ENCODE data around the gene TCF15. TPM values are rescaled to one million over a fixed set of nuclear protein-coding genes. Genes with fewer than 3 reads are reported as not detected.
"Not testable (repeated sequence)": the region's sequence is repeated elsewhere in the genome, so short reads cannot be mapped to it uniquely, and the experiment has no call there.

Gene TCF15
- total and polyA plus RNA-seq, 11 donors, result 5.8 to 18.0 (median 10.0) TPM

DNA sequence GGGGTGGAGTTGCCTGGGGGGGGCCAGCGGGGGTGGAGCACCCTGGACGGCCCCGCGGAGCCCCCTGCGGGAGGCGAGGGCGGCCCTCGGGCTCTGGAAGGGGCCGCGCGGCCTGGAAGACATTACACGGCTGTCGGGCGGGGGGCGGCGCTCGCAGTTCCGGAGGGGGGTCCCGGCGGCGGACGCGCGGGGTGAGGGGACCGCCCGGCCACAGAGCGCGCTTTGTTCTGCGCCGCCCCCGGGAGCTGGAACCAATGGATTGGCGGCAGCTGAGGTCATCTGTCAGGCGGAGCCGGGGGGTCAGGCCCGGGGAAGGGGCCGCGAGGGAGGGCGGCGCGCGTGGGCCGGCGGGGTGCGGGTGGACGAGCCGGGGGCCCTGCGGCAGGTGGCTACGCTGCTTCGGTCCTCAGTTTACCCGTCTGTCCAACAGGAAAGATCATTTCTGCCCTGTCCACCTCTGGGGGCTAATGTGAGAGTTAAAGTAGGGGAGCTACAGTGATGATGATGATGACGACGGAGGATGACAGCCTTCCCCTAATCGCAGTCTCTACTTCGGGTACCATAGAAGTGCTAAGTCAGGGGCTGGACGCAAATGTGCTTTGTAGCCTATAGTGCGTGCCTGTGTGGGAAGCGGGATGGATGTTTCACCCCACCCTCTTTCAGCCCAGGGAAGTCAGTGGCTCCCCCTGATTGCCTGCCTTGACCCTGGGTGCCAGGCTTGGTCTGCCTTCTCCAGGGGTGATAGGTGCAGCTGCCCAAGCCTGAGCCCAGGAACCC is 32.5 kb upstream of the TCF15 start:
- H3K36me3 ChIP-seq, result peaks cover 3 to 10% (median 9%) of the 10 kb centered on the region in 9 donors
- H3K27me3 ChIP-seq, result peaks cover 0 to 4% (median 0%) of the 10 kb centered on the region in 9 donors
- H3K9me3 ChIP-seq, result peaks cover 0 to 3% (median 0%) of the 10 kb centered on the region in 12 donors
- peak overlapping the region; percentile 45 to 72 (median 60) for H3K4me3 ChIP-seq
- DNase-seq (peak; percentile 53 to 77 (median 68)), ATAC-seq (peak in 3 of 4 donors; percentile 25 to 63 (median 45))
- peak overlapping the region; percentile 15 to 85 (median 72) for H3K27ac ChIP-seq
- no peak for TF ChIP-seq POLR2A (IDR thresholded peaks at IDR 0.05)
- TF ChIP-seq, protein P1, sequence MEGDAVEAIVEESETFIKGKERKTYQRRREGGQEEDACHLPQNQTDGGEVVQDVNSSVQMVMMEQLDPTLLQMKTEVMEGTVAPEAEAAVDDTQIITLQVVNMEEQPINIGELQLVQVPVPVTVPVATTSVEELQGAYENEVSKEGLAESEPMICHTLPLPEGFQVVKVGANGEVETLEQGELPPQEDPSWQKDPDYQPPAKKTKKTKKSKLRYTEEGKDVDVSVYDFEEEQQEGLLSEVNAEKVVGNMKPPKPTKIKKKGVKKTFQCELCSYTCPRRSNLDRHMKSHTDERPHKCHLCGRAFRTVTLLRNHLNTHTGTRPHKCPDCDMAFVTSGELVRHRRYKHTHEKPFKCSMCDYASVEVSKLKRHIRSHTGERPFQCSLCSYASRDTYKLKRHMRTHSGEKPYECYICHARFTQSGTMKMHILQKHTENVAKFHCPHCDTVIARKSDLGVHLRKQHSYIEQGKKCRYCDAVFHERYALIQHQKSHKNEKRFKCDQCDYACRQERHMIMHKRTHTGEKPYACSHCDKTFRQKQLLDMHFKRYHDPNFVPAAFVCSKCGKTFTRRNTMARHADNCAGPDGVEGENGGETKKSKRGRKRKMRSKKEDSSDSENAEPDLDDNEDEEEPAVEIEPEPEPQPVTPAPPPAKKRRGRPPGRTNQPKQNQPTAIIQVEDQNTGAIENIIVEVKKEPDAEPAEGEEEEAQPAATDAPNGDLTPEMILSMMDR (IDR thresholded peaks at IDR 0.05), result no peak
- peaks cover 0 to 33% (median 18%) of the 10 kb centered on the region in 12 donors for H3K4me1 ChIP-seq
- 5 to 28% (median 17%) methylated on average over 8 to 57 of the region's 57 CpGs for WGBS, 4 donors
- intact Hi-C loops (cut with DNase I), result loop anchor here in 4 of 10 donors (5.0 to 10.0 kb wide), 3 partner anchors 35 to 288 kb away; no protein-coding TSS in a partner anchor

DNA sequence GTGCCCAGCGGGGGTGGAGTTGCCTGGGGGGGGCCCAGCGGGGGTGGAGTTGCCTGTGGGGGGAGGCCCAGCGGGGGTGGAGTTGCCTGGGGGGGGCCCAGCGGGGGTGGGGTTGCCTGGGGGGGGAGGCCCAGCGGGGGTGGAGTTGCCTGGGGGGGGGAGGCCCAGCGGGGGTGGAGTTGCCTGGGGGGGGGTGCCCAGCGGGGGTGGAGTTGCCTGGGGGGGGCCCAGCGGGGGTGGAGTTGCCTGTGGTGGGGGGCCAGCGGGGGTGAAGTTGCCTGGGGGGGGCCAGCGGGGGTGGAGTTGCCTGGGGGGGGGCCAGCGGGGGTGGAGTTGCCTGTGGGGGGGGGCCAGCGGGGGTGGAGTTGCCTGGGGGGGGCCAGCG is 31.9 kb upstream of the TCF15 start:
- DNase-seq, H3K36me3 ChIP-seq, H3K9me3 ChIP-seq, H3K27me3 ChIP-seq, ATAC-seq: not testable (repeated sequence)
- intact Hi-C loops (cut with DNase I), result loop anchor here in 4 of 10 donors (5.0 to 10.0 kb wide), 3 partner anchors 35 to 287 kb away; no protein-coding TSS in a partner anchor
- peaks cover 0 to 29% (median 18%) of the 10 kb centered on the region in 12 donors for H3K4me1 ChIP-seq
- 25 to 40% methylated on average over 4 to 5 of the region's 13 CpGs; no CpG with 5 or more reads in 2 of the 4 donors for WGBS, 4 donors
- H3K4me3 ChIP-seq, result peak overlapping the region; percentile 45 to 72 (median 60)
- H3K27ac ChIP-seq, result peak overlapping the region in 8 of 12 donors; percentile 67 to 85 (median 76)

DNA sequence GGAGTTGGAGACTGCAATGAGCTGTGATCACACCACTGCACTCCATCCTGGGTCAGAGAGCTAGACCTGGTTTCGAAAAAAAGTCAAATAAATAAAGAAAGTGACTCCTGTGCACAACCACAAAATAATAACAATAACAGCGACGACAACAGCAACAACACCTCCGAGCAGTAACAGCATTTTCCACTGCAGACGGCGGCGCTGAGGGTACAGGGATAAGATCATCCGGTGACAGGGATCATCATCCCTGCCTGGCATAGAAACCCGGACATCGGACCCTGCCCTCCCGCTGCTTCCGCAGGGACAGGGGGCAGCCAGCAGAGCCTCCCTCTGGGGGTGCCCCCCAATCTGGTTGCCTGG is 31.4 kb upstream of the TCF15 start:
- ATAC-seq, result no peak
- H3K9me3 ChIP-seq, result no peaks in the 10 kb centered on the region
- H3K27ac ChIP-seq, result peak overlapping the region in 3 of 12 donors; percentile 5 to 34 (median 30)
- TF ChIP-seq, protein P1 (IDR thresholded peaks at IDR 0.05), result no peak
- TF ChIP-seq POLR2A (IDR thresholded peaks at IDR 0.05), result no peak
- intact Hi-C loops (cut with DNase I), result loop anchor here in 7 of 10 donors (2.0 to 10.0 kb wide), 4 partner anchors 31 to 287 kb away; partner anchors contain the start of gene TCF15 (in 3 of the 7)
- peaks cover 0 to 24% (median 14%) of the 10 kb centered on the region in 12 donors for H3K4me1 ChIP-seq
- H3K4me3 ChIP-seq, result no peak overlapping the region
- H3K36me3 ChIP-seq, result no peaks in the 10 kb centered on the region
- H3K27me3 ChIP-seq, result peaks cover 0 to 4% (median 0%) of the 10 kb centered on the region in 9 donors
- peak in 1 of 5 donors; percentile 41 for DNase-seq
- WGBS, 4 donors, result 20 to 30% (median 26%) methylated on average over 12 of the region's 12 CpGs

DNA sequence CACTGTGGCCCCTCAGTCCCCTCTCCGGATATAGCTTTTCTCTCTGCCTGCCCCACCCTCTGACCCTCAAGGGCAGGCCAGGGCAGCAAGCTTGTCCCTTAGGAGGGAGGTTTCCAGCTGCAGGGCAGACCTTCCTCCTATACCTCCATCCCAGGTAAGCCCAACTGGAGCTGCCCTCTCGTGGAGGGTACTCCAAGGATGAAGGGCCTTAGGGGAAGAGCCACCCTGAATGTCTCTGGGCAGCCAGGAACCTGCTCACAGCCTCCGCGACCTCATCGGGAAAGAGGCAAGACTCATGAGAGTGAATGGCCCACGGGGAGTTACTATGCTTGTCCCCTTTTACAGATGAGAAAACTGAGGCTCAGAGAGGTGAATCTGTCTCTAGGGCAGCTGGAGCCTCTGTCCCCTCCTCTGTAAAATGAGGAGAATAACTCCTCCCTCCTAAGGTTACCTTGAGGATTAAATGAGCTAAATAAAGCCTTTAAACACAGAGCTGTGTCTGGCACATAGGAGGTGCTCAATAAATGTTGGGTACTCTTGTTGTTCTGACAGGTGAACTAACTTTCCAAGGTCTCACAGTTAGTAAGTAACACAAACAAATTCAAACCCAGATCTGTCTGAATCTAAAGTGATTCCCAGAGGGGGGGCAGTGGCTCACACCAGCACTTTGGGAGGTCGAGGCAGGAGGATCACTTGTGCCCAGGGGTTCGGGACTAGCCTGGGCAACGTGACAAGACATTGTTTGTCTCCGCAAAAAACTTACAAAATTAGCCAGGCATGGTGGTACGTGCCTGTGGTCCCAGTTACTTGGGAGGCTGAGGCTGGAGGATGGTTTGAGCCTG is 30.8 kb upstream of the TCF15 start:
- H3K9me3 ChIP-seq, result no peaks in the 10 kb centered on the region
- DNase-seq, result no peak
- no peak overlapping the region for H3K4me3 ChIP-seq
- H3K36me3 ChIP-seq, result no peaks in the 10 kb centered on the region
- intact Hi-C loops (cut with DNase I), result loop anchor here in 7 of 10 donors (2.0 to 10.0 kb wide), 4 partner anchors 30 to 286 kb away; partner anchors contain the start of gene TCF15 (in 3 of the 7)
- peaks cover 0 to 18% (median 10%) of the 10 kb centered on the region in 12 donors for H3K4me1 ChIP-seq
- TF ChIP-seq POLR2A (IDR thresholded peaks at IDR 0.05), result no peak
- TF ChIP-seq, protein P1 (IDR thresholded peaks at IDR 0.05), result no peak
- peaks cover 0 to 4% (median 0%) of the 10 kb centered on the region in 9 donors for H3K27me3 ChIP-seq
- 48 to 58% (median 55%) methylated on average over 11 of the region's 11 CpGs for WGBS, 4 donors
- no peak for ATAC-seq
- peak overlapping the region in 2 of 12 donors; percentile 5 to 30 for H3K27ac ChIP-seq

Data from heart left ventricle (tissue), 16 donors.